Testis (tissue), 3 donors: Measurements from ENCODE around the gene CPEB1. TPM values are rescaled to one million over a fixed set of nuclear protein-coding genes. Genes with fewer than 3 reads are reported as not detected.
"Not testable (repeated sequence)": the region's sequence is repeated elsewhere in the genome, so short reads cannot be mapped to it uniquely, and the experiment has no call there.

Experiments used
- DNase-seq: peaks from one replicate; pipeline ENCODE4 v3.0.0-alpha.2; 2019
- H3K27ac ChIP-seq, 2 donors: fragments of 200-600 bp; sonication (generic); one replicate each; pipeline ENCODE4 v1.5.1; 2019
- H3K27me3 ChIP-seq: fragments of 200-600 bp; sonication (generic); one replicate; pipeline ENCODE4 v1.5.1; 2019
- H3K36me3 ChIP-seq: fragments of 200-600 bp; sonication (generic); one replicate; pipeline ENCODE4 v1.5.1; 2017; ENCODE audit warnings: low read depth; ENCODE audit errors: missing control alignments
- H3K4me1 ChIP-seq: fragments of 200-600 bp; sonication (generic); one replicate; pipeline ENCODE4 v1.5.1; 2019
- H3K4me3 ChIP-seq, 2 donors: fragments of 200-600 bp; sonication (generic); one replicate each; pipeline ENCODE4 v1.5.1; 2017 to 2019
- H3K9me3 ChIP-seq: fragments of 200-600 bp; sonication (generic); one replicate; pipeline ENCODE4 v1.5.1; 2017
- POLR2A ChIP-seq: fragments of 450-650 bp; IDR thresholded peaks from one replicate; pipeline ENCODE4 v1.6.1; 2017; ENCODE audit warnings: antibody characterized with exemption, mild to moderate bottlenecking, moderate library complexity
- WGBS, 2 donors: methylation state at CpG; one replicate each; pipeline ENCODE4 v1.1.5; 2018; 5-methylcytosine and 5-hydroxymethylcytosine counted together
- intact Hi-C: fragments of 100-400 bp; cut with DNase I; formaldehyde crosslinking; loops from one replicate; pipeline ENCODE4 v1.15.1; 2023; ENCODE audit warnings: low total_unique reads
- polyA plus RNA-seq: library from polyadenylated mRNA; stranded (reverse); fragments of 350-450 nt; fragmentation: Illumina TruSeq; extraction: RNeasy Lipid Tissue Mini Kit (QIAGEN cat#74804); gene quantifications from one replicate; pipeline ENCODE4 v1.2.3, GENCODE V29; 2014; ENCODE audit warnings: low read depth, low replicate concordance; ENCODE audit not compliant: insufficient read depth
- total RNA-seq, 2 donors: library from RNA; depleted of rRNA; stranded (reverse); fragments of >200 nt; gene quantifications; one replicate each; pipeline ENCODE4 v1.2.3, GENCODE V29; 2016
- TF ChIP-seq, protein P1 (sequence below), 3 experiments: fragments of 450-650 bp in 2 of 3; fragments of 200-600 bp in 1 of 3; sonication (generic) in 1 of 3; IDR thresholded peaks; one replicate each; pipeline ENCODE4 v1.5.1; 2016 to 2019; ENCODE audit warnings: antibody characterized with exemption in 3 of 3, mild to moderate bottlenecking in 2 of 3, moderate library complexity in 1 of 3

CPEB1 gene
- total and polyA plus RNA-seq, 3 donors from 2014 or later: 60.8 to 89.1 (median 74.3) TPM

DNA sequence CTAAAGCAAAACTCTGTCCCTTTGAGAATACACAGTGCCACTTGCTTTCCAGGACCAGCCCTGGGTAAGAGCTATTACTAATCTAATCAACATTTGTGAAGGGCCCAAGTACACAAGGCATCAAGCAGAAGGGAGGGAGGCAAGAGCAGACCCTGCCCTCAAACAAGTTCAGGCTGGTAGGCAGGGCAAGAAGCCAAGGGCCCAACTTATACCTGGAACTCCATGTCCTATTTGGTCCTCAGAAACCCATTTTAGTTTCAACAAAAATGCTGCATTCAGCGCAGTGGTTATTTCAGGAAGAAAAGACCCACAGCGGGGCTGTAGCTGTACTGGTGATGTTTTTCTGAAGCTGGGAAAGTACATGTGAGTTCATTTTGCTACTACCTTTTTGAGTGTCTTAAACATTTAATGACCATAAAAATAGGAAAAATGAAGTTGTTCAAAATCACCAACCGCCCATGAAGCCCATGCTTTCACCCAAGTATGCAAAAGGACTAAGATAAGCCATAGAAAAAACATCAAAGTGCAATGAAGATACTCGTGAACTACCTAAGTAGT, 109.7 kb downstream of the CPEB1 start:
- intact Hi-C loops: no loop called here
- Histone ChIP-seq H3K27ac (no peak overlapping the region), H3K36me3 (no peaks in the 10 kb centered on the region), H3K9me3 (no peaks in the 10 kb centered on the region), H3K27me3 (no peaks in the 10 kb centered on the region), H3K4me3 (no peak overlapping the region), H3K4me1 (peaks cover 15% of the 10 kb centered on the region)
- no peak for TF ChIP-seq POLR2A
- TF ChIP-seq, protein P1, sequence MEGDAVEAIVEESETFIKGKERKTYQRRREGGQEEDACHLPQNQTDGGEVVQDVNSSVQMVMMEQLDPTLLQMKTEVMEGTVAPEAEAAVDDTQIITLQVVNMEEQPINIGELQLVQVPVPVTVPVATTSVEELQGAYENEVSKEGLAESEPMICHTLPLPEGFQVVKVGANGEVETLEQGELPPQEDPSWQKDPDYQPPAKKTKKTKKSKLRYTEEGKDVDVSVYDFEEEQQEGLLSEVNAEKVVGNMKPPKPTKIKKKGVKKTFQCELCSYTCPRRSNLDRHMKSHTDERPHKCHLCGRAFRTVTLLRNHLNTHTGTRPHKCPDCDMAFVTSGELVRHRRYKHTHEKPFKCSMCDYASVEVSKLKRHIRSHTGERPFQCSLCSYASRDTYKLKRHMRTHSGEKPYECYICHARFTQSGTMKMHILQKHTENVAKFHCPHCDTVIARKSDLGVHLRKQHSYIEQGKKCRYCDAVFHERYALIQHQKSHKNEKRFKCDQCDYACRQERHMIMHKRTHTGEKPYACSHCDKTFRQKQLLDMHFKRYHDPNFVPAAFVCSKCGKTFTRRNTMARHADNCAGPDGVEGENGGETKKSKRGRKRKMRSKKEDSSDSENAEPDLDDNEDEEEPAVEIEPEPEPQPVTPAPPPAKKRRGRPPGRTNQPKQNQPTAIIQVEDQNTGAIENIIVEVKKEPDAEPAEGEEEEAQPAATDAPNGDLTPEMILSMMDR (IDR thresholded peaks at IDR 0.05): no peak
- DNase-seq: no peak
- WGBS, 2 donors: 80 to 87% methylated on average over 4 of the region's 4 CpGs

DNA sequence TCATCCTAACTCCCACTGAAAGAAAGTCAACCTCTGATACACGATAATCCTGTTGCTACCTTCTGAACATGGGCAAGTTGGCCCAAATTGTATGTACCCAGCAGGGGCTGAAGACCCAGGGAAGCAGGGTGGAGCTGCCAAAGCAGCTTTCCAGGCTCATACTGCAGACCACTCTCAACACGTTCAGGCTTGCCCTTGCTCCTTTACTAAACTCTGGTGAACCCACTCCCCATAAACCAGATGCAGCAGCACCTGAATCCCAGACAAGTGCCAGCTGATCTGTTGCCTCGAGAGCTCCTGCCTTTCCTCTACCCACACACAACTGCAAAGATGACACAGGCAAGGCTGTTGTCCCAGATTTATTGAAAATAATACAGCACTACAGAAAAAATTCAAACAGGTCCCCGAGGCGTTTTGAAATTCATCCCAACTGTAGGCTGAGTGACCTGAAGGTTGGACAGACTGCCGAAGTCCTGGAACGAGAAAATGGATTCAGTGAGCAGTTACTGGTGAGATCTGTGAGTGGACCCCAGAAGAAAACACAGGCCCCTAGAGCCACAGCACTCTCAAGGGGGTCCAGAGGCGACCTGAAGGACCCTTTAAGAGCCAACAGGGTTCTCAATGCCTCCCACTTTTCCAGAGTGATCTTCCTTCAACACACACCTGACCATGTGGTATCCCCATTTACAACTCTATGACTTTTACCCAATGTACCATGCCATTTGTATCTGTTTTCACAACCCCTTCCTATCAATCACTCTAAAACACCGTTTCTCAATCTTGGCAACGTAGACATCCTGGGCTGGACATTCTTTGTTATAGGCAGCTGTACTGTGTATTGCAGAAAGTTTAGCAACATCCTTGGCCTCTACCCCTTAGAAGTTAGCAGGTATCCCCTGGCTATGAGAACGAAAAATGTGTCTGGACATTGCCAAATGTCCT, 110.5 kb downstream of the CPEB1 start:
- WGBS, 2 donors: 57 to 67% methylated on average over 11 of the region's 11 CpGs
- Histone ChIP-seq H3K4me1 (peaks cover 15% of the 10 kb centered on the region), H3K27me3 (no peaks in the 10 kb centered on the region), H3K4me3 (no peak overlapping the region), H3K36me3 (no peaks in the 10 kb centered on the region), H3K9me3 (no peaks in the 10 kb centered on the region), H3K27ac (no peak overlapping the region)
- TF ChIP-seq POLR2A: no peak
- TF ChIP-seq, protein P1 (IDR thresholded peaks at IDR 0.05): no peak
- intact Hi-C loops: no loop called here
- no peak for DNase-seq

DNA sequence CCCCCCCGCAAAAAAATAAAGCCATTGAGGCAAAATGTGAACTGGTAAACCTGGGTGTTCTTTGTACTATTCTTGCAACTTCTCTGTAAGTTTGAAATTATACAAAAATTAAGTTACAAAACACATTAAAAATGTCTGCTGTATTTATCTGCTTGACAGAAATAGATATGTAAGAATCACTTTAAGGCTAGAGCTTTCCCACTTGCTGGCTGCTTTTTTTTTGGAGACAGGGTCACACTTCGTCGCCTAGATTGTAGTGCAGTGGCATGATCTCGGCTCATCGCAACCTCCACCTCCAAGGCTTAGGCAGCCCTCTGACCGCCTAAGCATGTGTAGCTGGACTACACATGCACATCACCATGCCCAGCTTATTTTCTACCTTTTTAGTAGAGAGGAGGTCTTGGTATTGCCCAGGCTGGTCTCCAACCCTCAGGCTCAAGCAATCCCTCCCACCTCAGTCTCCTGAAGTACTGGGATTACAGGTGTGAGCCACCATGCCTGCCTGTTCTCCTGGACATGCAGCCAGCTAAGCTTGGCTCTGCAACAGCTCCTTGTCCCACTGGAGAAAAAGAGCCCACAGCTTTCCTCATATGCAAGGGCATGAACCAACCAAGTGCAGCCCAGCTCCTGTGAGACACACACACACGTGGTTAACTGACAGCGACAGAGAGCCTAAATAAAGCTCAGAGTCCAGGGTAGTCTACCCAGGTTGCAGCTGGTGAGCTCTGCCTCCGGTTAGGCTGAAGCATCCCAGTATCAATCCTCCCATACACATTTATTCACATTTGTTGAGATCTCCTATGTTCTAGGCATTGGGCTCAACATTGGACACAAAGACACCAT, 111.4 kb downstream of the CPEB1 start:
- H3K36me3 ChIP-seq: no peaks in the 10 kb centered on the region
- H3K4me3 ChIP-seq: no peak overlapping the region
- intact Hi-C loops: no loop called here
- no peak for TF ChIP-seq POLR2A
- TF ChIP-seq, protein P1 (IDR thresholded peaks at IDR 0.05): no peak
- no peaks in the 10 kb centered on the region for H3K27me3 ChIP-seq
- H3K4me1 ChIP-seq: peaks cover 10% of the 10 kb centered on the region
- 59 to 68% methylated on average over 8 to 9 of the region's 9 CpGs for WGBS, 2 donors
- no peaks in the 10 kb centered on the region for H3K9me3 ChIP-seq
- no peak for DNase-seq
- H3K27ac ChIP-seq: no peak overlapping the region

DNA sequence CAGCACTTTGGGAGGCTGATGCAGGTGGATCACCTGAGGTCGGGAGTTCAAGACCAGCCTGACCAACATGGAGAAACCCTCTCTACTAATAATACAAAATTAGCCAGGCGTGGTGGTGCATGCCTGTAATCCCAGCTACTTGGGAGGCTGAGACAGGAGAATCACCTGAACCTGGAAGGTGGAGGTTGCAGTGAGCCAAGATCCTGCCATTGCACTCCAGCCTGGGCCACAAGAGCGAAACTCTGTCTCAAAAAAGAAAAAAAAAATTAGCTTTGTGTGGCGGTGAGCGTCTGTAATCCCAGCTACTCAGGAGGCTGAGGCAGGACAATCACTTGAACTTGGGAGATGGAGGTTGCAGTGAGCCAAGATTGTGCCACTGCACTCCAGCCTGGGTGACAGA, 112.0 kb downstream of the CPEB1 start:
- DNase-seq, H3K4me1 ChIP-seq, H3K27ac ChIP-seq, H3K36me3 ChIP-seq, H3K4me3 ChIP-seq, H3K27me3 ChIP-seq, intact Hi-C loops, H3K9me3 ChIP-seq: not testable (repeated sequence)
- 90% methylated on average over 5 of the region's 5 CpGs for WGBS, 2 donors

DNA sequence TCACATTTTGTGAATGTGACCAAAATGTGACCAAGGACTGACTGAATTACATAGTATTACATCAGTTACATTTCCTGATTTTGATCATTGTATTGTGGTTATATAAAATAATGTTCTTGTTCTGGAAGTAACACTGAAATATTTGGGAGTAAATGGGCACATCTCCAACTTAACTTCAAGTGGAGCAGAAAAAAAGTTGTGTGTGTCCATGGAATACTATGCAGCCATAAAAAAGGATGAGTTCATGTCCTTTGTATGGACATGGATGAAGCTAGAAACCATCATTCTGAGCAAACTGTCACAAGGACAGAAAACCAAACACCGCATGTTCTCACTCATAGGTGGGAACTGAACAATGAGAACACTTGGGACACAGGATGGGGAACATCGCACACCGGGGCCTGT, 112.7 kb downstream of the CPEB1 start:
- H3K9me3 ChIP-seq, H3K27ac ChIP-seq, H3K4me1 ChIP-seq, intact Hi-C loops, DNase-seq, H3K27me3 ChIP-seq, H3K36me3 ChIP-seq, H3K4me3 ChIP-seq: not testable (repeated sequence)
- WGBS, 2 donors: 95 to 96% methylated on average over 3 of the region's 3 CpGs
